GM12864 (cell line): ENCODE results near the gene ATRAID.

ENCODE experiments used
- DNase-seq: peaks from one replicate; pipeline ENCODE4 v3.0.0-alpha.2; 2011; ENCODE audit warnings: low read depth
- H3K4me3 ChIP-seq: 2 replicates; pipeline ENCODE4 v1.5.1; 2011; ENCODE audit warnings: mild to moderate bottlenecking, low read depth, low read length, control low read depth
- CTCF ChIP-seq: IDR thresholded peaks from 2 replicates; pipeline ENCODE4 v1.5.1; 2011; ENCODE audit warnings: low read depth, mild to moderate bottlenecking, moderate library complexity, low read length, control low read depth, inconsistent platforms; ENCODE audit errors: missing control alignments

ATRAID gene

GRCh38 chr2:27261241-27261925 is 49.5 kb downstream of the ATRAID start:
- no peak for TF ChIP-seq CTCF
- no peak overlapping the region for H3K4me3 ChIP-seq
- DNase-seq: no peak

GRCh38 chr2:27261926-27262298 is 50.1 kb downstream of the ATRAID start:
- DNase-seq: no peak
- TF ChIP-seq CTCF: no peak
- no peak overlapping the region for H3K4me3 ChIP-seq

DNA sequence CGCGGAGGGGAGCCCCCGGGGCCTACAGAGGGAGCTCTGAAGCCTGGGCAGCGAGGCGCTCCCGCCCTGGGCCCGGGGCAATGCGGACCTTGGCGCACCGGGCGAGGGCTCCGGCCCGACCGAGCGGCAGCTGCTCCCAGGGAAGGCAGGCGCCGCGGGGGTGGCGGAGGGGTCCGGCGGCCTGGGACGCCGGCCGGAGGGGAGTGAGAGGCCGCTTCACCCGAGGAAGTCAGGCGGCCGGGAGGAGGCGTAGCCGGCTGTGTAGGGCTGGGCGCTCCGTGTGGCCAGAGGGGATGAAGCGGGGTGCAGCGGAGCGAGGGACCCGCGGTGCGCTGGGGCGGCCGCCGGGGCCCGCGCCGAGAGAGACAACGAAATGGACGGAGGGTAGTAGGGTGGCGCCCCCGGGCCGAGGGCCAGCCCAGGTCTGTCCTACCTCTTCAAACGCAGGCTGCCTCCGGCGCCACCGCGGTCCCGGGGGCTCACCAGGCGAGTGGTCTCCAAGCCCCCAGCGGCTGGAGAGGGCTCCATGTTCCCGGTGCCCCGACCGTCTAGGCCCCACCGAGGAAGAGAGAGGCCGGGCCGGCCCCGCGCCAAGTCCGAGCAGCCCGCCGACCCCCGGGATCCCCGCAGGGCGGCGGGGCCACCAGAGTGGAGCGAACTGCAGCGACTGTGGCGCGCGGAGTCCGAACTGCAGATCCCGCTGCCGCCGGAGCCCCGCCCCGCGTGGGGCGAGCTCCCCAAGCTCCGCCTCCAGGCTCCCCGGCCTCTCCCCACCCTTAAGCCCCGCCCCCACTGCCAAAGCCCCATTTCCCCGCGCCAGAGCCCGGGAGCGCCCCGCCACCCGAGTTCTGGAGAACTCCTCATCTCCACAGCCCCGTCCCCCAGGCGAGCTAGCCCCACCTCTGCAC is 50.8 kb downstream of the ATRAID start, which contains the start of gene SLC30A3:
TSS of gene SLC30A3 (minus strand) at position 669 of the 908 bp plus-strand sequence. CDS start at position 528, 141 bp downstream.
- H3K4me3 ChIP-seq: peak within 1 kb of the TSS; percentile 49
- TF ChIP-seq CTCF: no peak
- DNase-seq: no peak

DNA sequence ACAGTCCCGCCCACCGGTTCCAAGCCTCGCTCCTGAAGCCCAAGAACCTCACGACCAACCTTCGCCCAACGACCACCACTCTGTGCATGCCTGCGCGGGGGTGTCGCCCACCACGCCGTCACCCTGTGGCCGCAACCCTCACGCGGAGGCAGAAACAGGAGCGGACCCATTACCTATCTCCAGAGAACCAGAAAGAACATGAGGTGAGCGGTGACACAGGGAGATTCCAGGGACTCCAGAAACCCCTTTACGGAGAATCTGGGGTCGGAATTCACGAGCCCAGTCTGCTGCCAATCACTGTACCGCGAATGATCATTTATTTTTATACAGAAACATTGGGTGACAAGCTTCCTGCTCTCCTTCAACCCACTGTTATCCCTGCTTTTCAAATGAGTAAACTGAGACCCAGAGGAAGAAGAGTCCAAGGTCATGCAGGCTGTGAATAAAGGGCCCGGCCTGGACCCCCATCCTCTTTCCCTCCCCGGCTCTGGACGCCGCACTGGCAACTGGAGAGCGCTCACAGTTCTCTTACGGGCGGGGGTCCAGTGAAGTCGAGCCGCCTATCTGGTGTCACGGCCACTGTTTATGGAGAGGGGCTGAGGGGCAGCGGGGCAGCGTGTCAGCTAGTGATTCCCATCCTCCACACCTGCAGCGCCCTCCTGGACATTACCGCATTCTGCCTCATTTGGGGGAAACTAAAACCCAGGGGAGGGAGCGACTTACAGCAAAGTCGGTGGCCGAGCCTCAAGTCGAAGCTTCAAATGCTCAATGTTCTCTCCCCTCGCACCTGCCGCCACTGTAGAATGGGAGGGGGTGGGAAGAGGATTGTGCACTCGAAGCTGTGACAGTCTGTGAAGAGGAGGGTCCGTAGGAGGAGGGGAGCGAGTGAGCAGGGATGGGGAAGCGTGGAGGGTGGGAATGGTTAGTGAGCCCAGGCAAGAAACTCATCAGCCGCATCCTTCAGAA is 51.7 kb downstream of the ATRAID start:
- no peak for DNase-seq
- H3K4me3 ChIP-seq: peak overlapping the region; percentile 49
- TF ChIP-seq CTCF: no peak

DNA sequence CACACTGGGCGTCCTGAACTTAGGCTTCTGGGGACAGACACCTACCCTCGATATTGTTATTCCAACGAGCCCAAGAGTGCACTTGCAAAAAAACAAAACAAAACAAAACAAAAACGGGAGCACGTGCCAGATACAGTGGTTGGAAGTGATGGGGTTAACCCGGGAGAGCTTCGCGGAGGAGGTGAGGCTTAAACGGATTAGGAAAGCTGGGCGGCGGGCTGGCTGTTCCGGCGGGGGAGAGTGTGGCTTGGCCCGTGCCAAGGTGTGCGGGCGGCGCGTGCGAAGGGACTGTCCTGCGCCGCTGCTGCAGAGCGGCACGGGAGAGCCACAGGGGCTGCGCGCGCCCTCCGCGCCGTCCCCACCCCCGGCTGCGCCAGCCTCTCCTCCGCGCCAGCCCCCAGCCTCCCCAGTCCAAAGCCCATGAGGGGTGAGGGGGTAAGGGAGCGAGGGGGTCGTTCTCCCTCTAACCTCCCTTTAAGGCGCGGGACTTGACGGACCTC is 52.5 kb downstream of the ATRAID start:
- no peak for TF ChIP-seq CTCF
- DNase-seq: no peak
- H3K4me3 ChIP-seq: peak overlapping the region; percentile 49
